OCI-LY7 (cell line): Measurements from ENCODE around the gene TBC1D19. TPM values are rescaled to one million over a fixed set of nuclear protein-coding genes. Genes with fewer than 3 reads are reported as not detected.

Experiments used
- BruUV-seq: library from RNA; stranded (reverse); fragments of 400-500 nt; replicated peaks from 2 replicates; lab custom pipeline; 2021; lab: Mats Ljungman, UMichigan
- CTCF ChIA-PET: fragments of 300-600 bp; sonication (Branson Sonifier 250); formaldehyde crosslinking; loops from one replicate; lab custom pipeline; 2022; ENCODE audit warnings: antibody characterized with exemption; ENCODE audit not compliant: unreplicated experiment; lab: Charles Lee
- POLR2A ChIA-PET: fragments of 300-600 bp; sonication (Branson Sonifier 250); formaldehyde crosslinking; loops from one replicate; lab custom pipeline; 2022; ENCODE audit warnings: antibody characterized with exemption; lab: Charles Lee
- DNase-seq: peaks from one replicate; pipeline ENCODE4 v3.0.0-alpha.2; 2015; ENCODE audit warnings: low spot score
- H2AFZ ChIP-seq: fragments of 200-600 bp; sonication (generic), shearing (Covaris generic); 2 replicates; pipeline ENCODE4 v1.6.1; 2014; ENCODE audit warnings: mild to moderate bottlenecking, antibody characterized with exemption, low read length, moderate library complexity
- H3K27ac ChIP-seq: fragments of 200-600 bp; sonication (generic); 2 replicates; pipeline ENCODE4 v1.5.1; 2014; ENCODE audit warnings: mixed run types, low read depth, mild to moderate bottlenecking, moderate library complexity, low read length, inconsistent platforms; ENCODE audit not compliant: poor library complexity, severe bottlenecking
- H3K36me3 ChIP-seq: fragments of 200-600 bp; sonication (generic); 2 replicates; pipeline ENCODE4 v1.6.1; 2014; ENCODE audit warnings: mild to moderate bottlenecking, antibody characterized with exemption, low read length, moderate library complexity, mixed read lengths; ENCODE audit not compliant: insufficient read depth
- H3K4me1 ChIP-seq: fragments of 200-600 bp; sonication (generic); 2 replicates; pipeline ENCODE4 v1.5.1; 2014; ENCODE audit warnings: mild to moderate bottlenecking, low read length; ENCODE audit not compliant: insufficient read depth, poor library complexity, severe bottlenecking
- H3K4me2 ChIP-seq: fragments of 200-600 bp; sonication (generic); 2 replicates; pipeline ENCODE4 v1.6.1; 2014; ENCODE audit warnings: mild to moderate bottlenecking, low read length
- H3K4me3 ChIP-seq: fragments of 200-600 bp; sonication (generic); 2 replicates; pipeline ENCODE4 v1.5.1; 2014; ENCODE audit warnings: mild to moderate bottlenecking, low read depth, low read length; ENCODE audit not compliant: poor library complexity, severe bottlenecking
- H3K79me2 ChIP-seq: fragments of 200-600 bp; sonication (generic); 2 replicates; pipeline ENCODE4 v1.6.1; 2016; ENCODE audit warnings: low read depth, mild to moderate bottlenecking, low read length, moderate library complexity, mixed read lengths; ENCODE audit not compliant: insufficient read depth
- H3K9me2 ChIP-seq: fragments of 200-600 bp; sonication (generic); 2 replicates; pipeline ENCODE4 v1.6.1; 2016; ENCODE audit warnings: mild to moderate bottlenecking, low read length, mixed read lengths; ENCODE audit not compliant: insufficient read depth
- H3K9me3 ChIP-seq: fragments of 200-600 bp; sonication (generic); 2 replicates; pipeline ENCODE4 v1.6.1; 2014; ENCODE audit warnings: mild to moderate bottlenecking, mixed run types, low read length, mixed read lengths
- H4K20me1 ChIP-seq: fragments of 200-600 bp; sonication (generic); 2 replicates; pipeline ENCODE4 v1.6.1; 2014; ENCODE audit warnings: mild to moderate bottlenecking, antibody characterized with exemption, low read length, moderate library complexity, mixed read lengths; ENCODE audit not compliant: insufficient read depth
- CTCF ChIP-seq: fragments of 200-600 bp; sonication (generic); conservative IDR thresholded peaks from 2 replicates; pipeline ENCODE4 v1.5.1; 2014; ENCODE audit warnings: mild to moderate bottlenecking, antibody characterized with exemption, low read length, moderate library complexity, mixed read lengths
- EZH2phosphoT487 ChIP-seq: fragments of 200-600 bp; sonication (generic); IDR thresholded peaks from 2 replicates; pipeline ENCODE4 v1.6.1; 2018; ENCODE audit warnings: low read depth, borderline replicate concordance, mild to moderate bottlenecking, mixed run types, antibody characterized with exemption, low read length, moderate library complexity, mixed read lengths
- intact Hi-C: fragments of 100-400 bp; cut with micrococcal nuclease; formaldehyde crosslinking; loops from one replicate; pipeline ENCODE4 v1.10.0; 2022; ENCODE audit not compliant: unreplicated experiment
- total RNA-seq, 2 experiments: library from RNA; depleted of rRNA in 1 of 2; stranded (reverse); fragments of >200 nt in 1 of 2; shearing (Covaris generic) in 1 of 2; gene quantifications; 2 replicates each; pipeline ENCODE4 v1.2.3, GENCODE V29; 2014 to 2022

Gene TBC1D19
- total RNA-seq, 2 experiments from 2014 or later, result 10.1 to 11.0 TPM

- no peak for TF ChIP-seq EZH2phosphoT487
- no peak for TF ChIP-seq CTCF
- Histone ChIP-seq H2AFZ (no peak overlapping the region), H3K9me2 (no peaks in the 10 kb centered on the region), H3K4me1 (peaks cover 21% of the 10 kb centered on the region), H3K9me3 (no peaks in the 10 kb centered on the region), H3K36me3 (peaks cover 14% of the 10 kb centered on the region), H4K20me1 (no peaks in the 10 kb centered on the region), H3K79me2 (no peaks in the 10 kb centered on the region), H3K4me2 (no peak overlapping the region), H3K27ac (no peak overlapping the region), H3K4me3 (no peak overlapping the region)
- ChIA-PET POLR2A (interaction anchor here (0.6 to 1.7 kb wide), 4 partner anchors 9 to 741 kb away, joined by 3 to 7 read pairs (median 4); no protein-coding TSS in a partner anchor), CTCF (no interaction called here)
- intact Hi-C loops, result no loop called here
- no peak for DNase-seq
- BruUV-seq, result no TSS peak
These were observed 169.3 kb downstream of the TBC1D19 start for GRCh38 chr4:26753187-26753586.

GRCh38 chr4:26753617-26754016, 169.7 kb downstream of the TBC1D19 start:
- H3K4me2 ChIP-seq, result no peak overlapping the region
- H3K27ac ChIP-seq, result no peak overlapping the region
- CTCF ChIA-PET, result no interaction called here
- H3K9me2 ChIP-seq, result no peaks in the 10 kb centered on the region
- no TSS peak for BruUV-seq
- TF ChIP-seq EZH2phosphoT487, result no peak
- TF ChIP-seq CTCF, result no peak
- no peaks in the 10 kb centered on the region for H3K9me3 ChIP-seq
- intact Hi-C loops, result no loop called here
- no peaks in the 10 kb centered on the region for H4K20me1 ChIP-seq
- H3K36me3 ChIP-seq, result peaks cover 14% of the 10 kb centered on the region
- peaks cover 16% of the 10 kb centered on the region for H3K4me1 ChIP-seq
- no peak overlapping the region for H2AFZ ChIP-seq
- no peaks in the 10 kb centered on the region for H3K79me2 ChIP-seq
- POLR2A ChIA-PET, result interaction anchor here (0.6 to 1.7 kb wide), 4 partner anchors 9 to 741 kb away, joined by 3 to 7 read pairs (median 4); no protein-coding TSS in a partner anchor
- no peak for DNase-seq
- no peak overlapping the region for H3K4me3 ChIP-seq

- Histone ChIP-seq H2AFZ (no peak overlapping the region), H3K4me3 (no peak overlapping the region), H4K20me1 (no peaks in the 10 kb centered on the region), H3K79me2 (no peaks in the 10 kb centered on the region), H3K36me3 (no peaks in the 10 kb centered on the region; the same call in 1 of the 2 replicates), H3K27ac (no peak overlapping the region), H3K9me2 (no peaks in the 10 kb centered on the region), H3K4me1 (peaks cover 5% of the 10 kb centered on the region), H3K4me2 (no peak overlapping the region), H3K9me3 (no peaks in the 10 kb centered on the region)
- ChIA-PET CTCF (no interaction called here), POLR2A (interaction anchor here (1.2 to 2.3 kb wide), 3 partner anchors 10 to 35 kb away, joined by 3 to 5 read pairs (median 4); no protein-coding TSS in a partner anchor)
- no peak for DNase-seq
- TF ChIP-seq CTCF (no peak), EZH2phosphoT487 (no peak)
- no TSS peak for BruUV-seq
- intact Hi-C loops, result no loop called here
These were observed 173.9 kb downstream of the TBC1D19 start for GRCh38 chr4:26757751-26758150.
